ENCODE results near the gene AMN. TPM values are rescaled to one million over a fixed set of nuclear protein-coding genes. Genes with fewer than 3 reads are reported as not detected.

Gene AMN
- total and polyA plus RNA-seq, 2 experiments from 2014 or later: 169 to 247 TPM

- Histone ChIP-seq H2AFZ (no peak overlapping the region), H3K4me3 (no peak overlapping the region), H3K4me1 (ENCODE audit: insufficient read depth) (no peaks in the 10 kb centered on the region), H3K27me3 (no peaks in the 10 kb centered on the region), H3K9me2 (replicated peaks; ENCODE audit: insufficient read depth) (no peaks in the 10 kb centered on the region), H3K79me2 (no peaks in the 10 kb centered on the region), H3K9me3 (ENCODE audit: low read depth) (no peaks in the 10 kb centered on the region), H3K27ac (no peak overlapping the region), H3K4me2 (no peak overlapping the region), H3K36me3 (replicated peaks; ENCODE audit: insufficient read depth, low read depth) (no peaks in the 10 kb centered on the region), H4K20me1 (ENCODE audit: insufficient read depth, poor library complexity, severe bottlenecking) (no peaks in the 10 kb centered on the region)
- 97% methylated on average over 8 of the region's 8 CpGs for WGBS (ENCODE audit: low lambda C conversion rate, missing lambda C conversion rate)
- DNase-seq (ENCODE audit: low spot score): no peak
- TF ChIP-seq CTCF (IDR thresholded peaks at IDR 0.05; ENCODE audit: poor library complexity) (no peak), EZH2phosphoT487 (IDR thresholded peaks at IDR 0.05; ENCODE audit: low read depth, severe bottlenecking, unreplicated experiment) (no peak), EZH2 (IDR thresholded peaks at IDR 0.05; ENCODE audit: borderline replicate concordance) (no peak)
These were observed 57.9 kb downstream of the AMN start for GRCh38 chr14:102980409-102980810.

Other genes starting within 250 kb of the AMN start
- gene TRAF3, start 145.2 kb upstream of the AMN start, total RNA-seq: 13.7 and 15.8 TPM in 2 replicates
- 4.4 and 8.0 TPM in 2 replicates for gene TRAF3, start 145.2 kb upstream of the AMN start, polyA plus RNA-seq
- gene CDC42BPB, start 134.9 kb downstream of the AMN start, total RNA-seq: 41.7 and 60.6 TPM in 2 replicates
- 9.4 and 10.2 TPM in 2 replicates for gene CDC42BPB, start 134.9 kb downstream of the AMN start, polyA plus RNA-seq
- not detected in 2 replicates for gene LBHD2, start 161.5 kb downstream of the AMN start, total RNA-seq
- gene LBHD2, start 161.5 kb downstream of the AMN start, polyA plus RNA-seq: 0.21 TPM in 1 of 2 replicates, not detected in the other
- 12.4 and 35.3 TPM in 2 replicates for gene EXOC3L4, start 172.1 kb downstream of the AMN start, total RNA-seq
- 31.0 and 40.3 TPM in 2 replicates for gene EXOC3L4, start 172.1 kb downstream of the AMN start, polyA plus RNA-seq
- 14.0 and 16.0 TPM in 2 replicates for gene TNFAIP2, start 200.8 kb downstream of the AMN start, total RNA-seq
- gene TNFAIP2, start 200.8 kb downstream of the AMN start, polyA plus RNA-seq: 14.2 and 28.2 TPM in 2 replicates